Astrocyte (in vitro differentiated cells and primary cell): ENCODE data around the gene SPON1.

Experiments used
- EZH2 ChIP-seq: IDR thresholded peaks from 2 replicates; pipeline ENCODE4 v1.6.1; 2012; ENCODE audit warnings: mild to moderate bottlenecking, low read length, inconsistent platforms; ENCODE audit not compliant: insufficient read depth
- TF ChIP-seq, protein P1 (sequence below): IDR thresholded peaks from 2 replicates; pipeline ENCODE4 v1.5.1; 2011; ENCODE audit warnings: low read depth, mild to moderate bottlenecking, inconsistent platforms, low read length, moderate library complexity; ENCODE audit not compliant: insufficient read depth

DNA sequence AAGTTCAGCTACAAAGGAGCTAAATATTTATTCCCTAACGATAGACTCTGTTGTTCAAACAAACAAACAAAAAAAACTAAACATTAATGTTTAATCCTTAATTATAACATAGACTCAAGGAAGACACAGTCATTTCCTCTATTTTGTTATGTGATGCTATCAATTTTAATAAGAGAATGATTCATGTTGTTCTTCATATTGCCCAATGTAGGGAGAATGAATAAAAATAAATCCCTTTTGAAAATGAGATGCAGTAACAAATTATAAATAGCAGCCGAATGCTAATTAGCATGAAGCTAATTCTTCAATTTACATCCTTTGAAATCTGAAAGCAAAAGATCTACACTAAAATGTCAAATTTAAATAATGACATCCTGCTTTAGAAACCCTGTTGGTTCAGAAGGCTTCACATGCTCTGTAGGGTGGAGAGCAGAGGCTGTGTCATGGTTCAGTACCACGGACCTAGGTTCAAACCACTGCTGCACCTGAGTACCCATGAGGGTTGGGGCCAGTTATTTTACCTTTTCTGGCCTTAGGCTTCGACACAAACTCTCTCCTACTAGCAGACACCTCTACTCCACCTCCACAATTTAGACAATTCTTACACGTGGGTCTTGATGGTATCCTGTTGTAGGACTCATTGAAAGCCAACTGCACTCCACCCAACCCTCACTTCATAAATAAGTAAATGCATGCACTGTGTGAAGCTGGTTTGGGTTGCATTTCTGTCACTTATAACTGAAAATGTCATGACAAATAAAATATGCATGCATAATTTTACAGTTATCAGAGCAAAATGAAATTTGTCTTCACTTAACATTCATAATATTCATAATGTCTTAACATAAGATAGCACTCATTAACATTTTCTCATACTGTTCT lies 307.4 kb downstream of the SPON1 start:
- TF ChIP-seq, protein P1, sequence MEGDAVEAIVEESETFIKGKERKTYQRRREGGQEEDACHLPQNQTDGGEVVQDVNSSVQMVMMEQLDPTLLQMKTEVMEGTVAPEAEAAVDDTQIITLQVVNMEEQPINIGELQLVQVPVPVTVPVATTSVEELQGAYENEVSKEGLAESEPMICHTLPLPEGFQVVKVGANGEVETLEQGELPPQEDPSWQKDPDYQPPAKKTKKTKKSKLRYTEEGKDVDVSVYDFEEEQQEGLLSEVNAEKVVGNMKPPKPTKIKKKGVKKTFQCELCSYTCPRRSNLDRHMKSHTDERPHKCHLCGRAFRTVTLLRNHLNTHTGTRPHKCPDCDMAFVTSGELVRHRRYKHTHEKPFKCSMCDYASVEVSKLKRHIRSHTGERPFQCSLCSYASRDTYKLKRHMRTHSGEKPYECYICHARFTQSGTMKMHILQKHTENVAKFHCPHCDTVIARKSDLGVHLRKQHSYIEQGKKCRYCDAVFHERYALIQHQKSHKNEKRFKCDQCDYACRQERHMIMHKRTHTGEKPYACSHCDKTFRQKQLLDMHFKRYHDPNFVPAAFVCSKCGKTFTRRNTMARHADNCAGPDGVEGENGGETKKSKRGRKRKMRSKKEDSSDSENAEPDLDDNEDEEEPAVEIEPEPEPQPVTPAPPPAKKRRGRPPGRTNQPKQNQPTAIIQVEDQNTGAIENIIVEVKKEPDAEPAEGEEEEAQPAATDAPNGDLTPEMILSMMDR, result no peak
- no peak for TF ChIP-seq EZH2
